T-helper 2 cell treated with Interferon-gamma antibody and Interleukin-4, amounts not matched to agents 5 μg/mL and 100 μg/mL, for 36 hours (primary cell): ENCODE results near the gene FOXM1.
"Not testable (repeated sequence)": the region's sequence is repeated elsewhere in the genome, so short reads cannot be mapped to it uniquely, and the experiment has no call there.

Experiments used
- DNase-seq: peaks from one replicate; pipeline ENCODE4 v3.0.0; 2021; ENCODE audit warnings: low spot score
- H3K27ac Mint-ChIP-seq: one replicate; pipeline ENCODE4 v1.8.0; 2021; ENCODE audit warnings: mild to moderate bottlenecking, mixed read lengths
- H3K27me3 Mint-ChIP-seq: one replicate; pipeline ENCODE4 v1.8.0; 2021; ENCODE audit warnings: low read depth, mixed read lengths
- H3K36me3 Mint-ChIP-seq: one replicate; pipeline ENCODE4 v1.8.0; 2021; ENCODE audit warnings: low read depth, mixed read lengths
- H3K4me1 Mint-ChIP-seq: one replicate; pipeline ENCODE4 v1.8.0; 2021; ENCODE audit warnings: low read depth, mixed read lengths
- H3K4me3 Mint-ChIP-seq: one replicate; pipeline ENCODE4 v1.8.0; 2022; ENCODE audit warnings: mild to moderate bottlenecking, moderate library complexity, mixed read lengths
- H3K9me3 Mint-ChIP-seq: one replicate; pipeline ENCODE4 v1.8.0; 2021; ENCODE audit warnings: mixed read lengths

Gene FOXM1

GRCh38 chr12:2893007-2893406, 16.0 kb upstream of the FOXM1 start:
- peaks cover 18% of the 10 kb centered on the region for H3K4me1 Mint-ChIP-seq
- no peak overlapping the region for H3K27ac Mint-ChIP-seq

GRCh38 chr12:2892246-2892645, 15.3 kb upstream of the FOXM1 start:
- Mint-ChIP-seq H3K36me3 (peaks cover 21% of the 10 kb centered on the region), H3K27ac (no peak overlapping the region), H3K4me3 (peak overlapping the region; percentile 38), H3K4me1 (peaks cover 18% of the 10 kb centered on the region), H3K27me3 (peaks cover 4% of the 10 kb centered on the region), H3K9me3 (no peaks in the 10 kb centered on the region)
- DNase-seq, result no peak

More at GRCh38 chr12:2893007-2893406, 16.0 kb upstream of the FOXM1 start:
- H3K4me3 Mint-ChIP-seq, result peak overlapping the region; percentile 52
- no peaks in the 10 kb centered on the region for H3K9me3 Mint-ChIP-seq
- H3K27me3 Mint-ChIP-seq, result peaks cover 4% of the 10 kb centered on the region
- no peak for DNase-seq
- H3K36me3 Mint-ChIP-seq, result peaks cover 16% of the 10 kb centered on the region

- Mint-ChIP-seq H3K4me3 (peak overlapping the region; percentile 93), H3K27ac (no peak overlapping the region)
- peak; percentile 6 for DNase-seq
Observed at GRCh38 chr12:2891240-2892053, 14.5 kb upstream of the FOXM1 start.

DNA sequence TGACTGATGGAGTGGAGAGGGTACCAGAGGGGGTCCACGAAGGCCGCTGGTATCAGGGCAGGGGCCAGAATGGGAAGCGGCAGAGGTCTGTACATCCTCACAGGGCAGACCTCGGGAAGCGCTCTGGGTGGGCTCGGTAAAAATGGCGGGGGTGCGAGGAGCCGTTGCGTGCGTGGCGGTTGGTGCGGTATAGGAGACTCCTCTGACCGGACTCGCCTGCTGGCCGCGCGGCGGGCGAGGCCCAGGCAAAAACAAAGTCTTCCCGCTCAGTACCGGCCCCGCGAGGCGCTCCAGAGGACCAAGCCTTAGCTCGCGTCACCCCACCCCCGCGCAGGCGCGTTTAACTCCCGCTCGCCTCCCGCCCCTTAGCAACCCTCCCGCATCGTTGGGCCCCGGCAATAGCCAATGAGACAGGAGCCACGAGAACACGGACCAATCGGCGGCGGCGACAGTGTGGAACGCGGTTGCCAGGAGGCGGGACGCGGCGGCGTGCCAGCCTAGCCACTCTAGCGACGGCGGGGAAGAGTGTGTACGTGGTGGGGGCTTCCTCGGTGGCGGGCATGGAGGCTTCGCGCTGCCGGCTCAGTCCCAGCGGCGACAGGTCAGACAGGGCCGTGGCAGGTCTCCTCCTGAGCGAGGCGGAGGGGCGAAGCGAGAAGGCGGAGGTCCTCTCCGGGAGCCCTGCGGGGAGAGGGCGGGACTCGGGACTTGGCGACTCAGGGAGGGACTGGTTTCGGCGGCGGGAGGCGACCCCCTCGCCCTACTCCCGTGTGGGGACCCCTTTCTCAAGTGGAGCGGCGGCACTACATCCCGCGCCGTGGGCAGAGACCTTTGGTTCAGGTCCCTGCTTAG, 13.6 kb upstream of the FOXM1 start, which contains the start of gene TULP3:
Gene TULP3, plus strand, starts transcription at position 504 of the 852 bp plus-strand sequence. Its CDS starts 57 bp downstream, at position 561.
- Mint-ChIP-seq H3K36me3 (peaks cover 27% of the 10 kb centered on the region), H3K27me3 (peaks cover 4% of the 10 kb centered on the region), H3K9me3 (no peaks in the 10 kb centered on the region), H3K27ac (peak within 1 kb of the TSS; percentile 95), H3K4me3 (peak within 1 kb of the TSS; percentile 93), H3K4me1 (peaks cover 18% of the 10 kb centered on the region)
- peak; percentile 96 for DNase-seq

More at GRCh38 chr12:2891240-2892053, 14.5 kb upstream of the FOXM1 start:
- peaks cover 18% of the 10 kb centered on the region for H3K4me1 Mint-ChIP-seq
- peaks cover 21% of the 10 kb centered on the region for H3K36me3 Mint-ChIP-seq
- no peaks in the 10 kb centered on the region for H3K9me3 Mint-ChIP-seq
- peaks cover 4% of the 10 kb centered on the region for H3K27me3 Mint-ChIP-seq

GRCh38 chr12:2890001-2890387, 13.0 kb upstream of the FOXM1 start:
- no peaks in the 10 kb centered on the region for H3K9me3 Mint-ChIP-seq
- H3K36me3 Mint-ChIP-seq, result peaks cover 29% of the 10 kb centered on the region
- peak overlapping the region; percentile 95 for H3K27ac Mint-ChIP-seq
- H3K4me1 Mint-ChIP-seq, result peaks cover 16% of the 10 kb centered on the region
- peaks cover 4% of the 10 kb centered on the region for H3K27me3 Mint-ChIP-seq
- no peak for DNase-seq
- H3K4me3 Mint-ChIP-seq, result peak overlapping the region; percentile 93

GRCh38 chr12:2886768-2887450, 9.9 kb upstream of the FOXM1 start:
- H3K36me3 Mint-ChIP-seq, result peaks cover 38% of the 10 kb centered on the region
- H3K27ac Mint-ChIP-seq, result no peak overlapping the region
- H3K27me3 Mint-ChIP-seq, result peaks cover 2% of the 10 kb centered on the region
- peaks cover 22% of the 10 kb centered on the region for H3K4me1 Mint-ChIP-seq
- DNase-seq, result no peak
- H3K4me3 Mint-ChIP-seq, result no peak overlapping the region
- H3K9me3 Mint-ChIP-seq, result no peaks in the 10 kb centered on the region

DNA sequence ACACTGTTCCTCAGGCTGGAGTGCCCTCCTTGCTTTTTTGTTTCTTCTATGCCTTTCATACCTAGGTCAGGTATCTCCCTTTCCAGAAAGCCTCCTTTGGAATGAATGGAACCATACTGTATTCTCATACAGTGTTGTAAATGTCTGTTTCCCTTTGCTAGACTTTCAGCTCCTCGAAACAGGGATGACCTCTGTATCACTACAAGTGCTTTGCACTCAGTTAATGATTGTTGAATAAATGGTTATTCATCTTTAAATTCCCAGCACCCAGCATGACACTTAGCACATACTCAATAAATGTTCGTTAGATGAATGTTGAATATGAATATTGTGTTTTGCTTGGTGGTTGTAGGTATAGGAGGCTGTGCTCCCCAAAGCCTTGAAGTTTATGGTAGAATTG, 7.8 kb upstream of the FOXM1 start:
- Mint-ChIP-seq H3K27ac (peak overlapping the region; percentile 52), H3K4me3 (no peak overlapping the region), H3K36me3 (peaks cover 43% of the 10 kb centered on the region), H3K9me3 (no peaks in the 10 kb centered on the region), H3K27me3 (no peaks in the 10 kb centered on the region), H3K4me1 (peaks cover 16% of the 10 kb centered on the region)
- DNase-seq, result no peak

- Mint-ChIP-seq H3K36me3 (peaks cover 41% of the 10 kb centered on the region), H3K4me1 (peaks cover 34% of the 10 kb centered on the region), H3K27me3 (no peaks in the 10 kb centered on the region), H3K9me3 (no peaks in the 10 kb centered on the region), H3K4me3 (peak overlapping the region; percentile 91), H3K27ac (peak overlapping the region; percentile 86)
- DNase-seq, result no peak
Observed at GRCh38 chr12:2879853-2880252, 2.9 kb upstream of the FOXM1 start.

DNA sequence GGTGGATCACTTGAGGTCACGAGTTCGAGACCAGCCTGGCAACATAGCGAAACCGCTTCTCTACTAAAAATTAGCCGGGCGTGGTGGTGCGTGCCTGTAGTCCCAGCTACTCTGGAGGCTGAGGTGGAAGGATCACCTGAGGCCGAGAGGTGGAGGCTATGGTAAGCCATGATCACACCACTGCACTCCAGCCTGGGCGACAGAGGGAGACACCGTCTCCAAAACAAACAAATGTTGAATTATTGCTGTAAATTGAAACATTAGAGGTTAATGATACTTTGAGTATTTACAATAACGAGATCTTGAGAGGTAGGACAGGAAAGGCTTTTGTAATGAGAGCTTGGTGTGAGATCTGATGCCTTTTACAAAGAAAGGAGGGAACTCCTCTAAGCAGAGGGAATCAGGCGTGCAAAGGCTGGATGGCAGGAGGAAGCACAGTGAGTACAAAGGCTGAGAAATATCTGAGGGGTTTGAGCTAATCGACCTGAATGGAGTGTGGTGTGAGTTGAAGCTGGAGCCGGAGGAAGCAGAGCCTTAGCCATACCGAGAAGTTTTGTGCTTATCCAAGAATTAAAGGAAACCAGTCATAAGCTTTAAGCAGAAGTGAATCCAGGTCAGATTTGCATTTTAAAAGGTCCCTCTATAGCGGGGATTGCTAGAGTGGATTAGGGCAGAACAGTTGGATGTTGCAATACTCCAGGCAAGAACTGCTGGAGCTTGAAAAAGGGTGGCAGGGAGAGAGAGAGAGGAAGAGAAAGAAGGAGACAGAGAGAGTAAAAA, 1.2 kb upstream of the FOXM1 start:
- Mint-ChIP-seq H3K27me3 (no peaks in the 10 kb centered on the region), H3K27ac (peak overlapping the region; percentile 99), H3K4me1 (peaks cover 37% of the 10 kb centered on the region), H3K4me3 (peak overlapping the region; percentile 91), H3K9me3 (no peaks in the 10 kb centered on the region), H3K36me3 (peaks cover 47% of the 10 kb centered on the region)
- no peak for DNase-seq

GRCh38 chr12:2876431-2877046, 435 bp downstream of the FOXM1 start:
- Mint-ChIP-seq H3K27ac (peak overlapping the region; percentile 94), H3K36me3 (peaks cover 53% of the 10 kb centered on the region), H3K4me3 (peak overlapping the region; percentile 92), H3K27me3 (no peaks in the 10 kb centered on the region), H3K4me1 (peaks cover 34% of the 10 kb centered on the region), H3K9me3 (no peaks in the 10 kb centered on the region)
- DNase-seq, result peak; percentile 23

DNA sequence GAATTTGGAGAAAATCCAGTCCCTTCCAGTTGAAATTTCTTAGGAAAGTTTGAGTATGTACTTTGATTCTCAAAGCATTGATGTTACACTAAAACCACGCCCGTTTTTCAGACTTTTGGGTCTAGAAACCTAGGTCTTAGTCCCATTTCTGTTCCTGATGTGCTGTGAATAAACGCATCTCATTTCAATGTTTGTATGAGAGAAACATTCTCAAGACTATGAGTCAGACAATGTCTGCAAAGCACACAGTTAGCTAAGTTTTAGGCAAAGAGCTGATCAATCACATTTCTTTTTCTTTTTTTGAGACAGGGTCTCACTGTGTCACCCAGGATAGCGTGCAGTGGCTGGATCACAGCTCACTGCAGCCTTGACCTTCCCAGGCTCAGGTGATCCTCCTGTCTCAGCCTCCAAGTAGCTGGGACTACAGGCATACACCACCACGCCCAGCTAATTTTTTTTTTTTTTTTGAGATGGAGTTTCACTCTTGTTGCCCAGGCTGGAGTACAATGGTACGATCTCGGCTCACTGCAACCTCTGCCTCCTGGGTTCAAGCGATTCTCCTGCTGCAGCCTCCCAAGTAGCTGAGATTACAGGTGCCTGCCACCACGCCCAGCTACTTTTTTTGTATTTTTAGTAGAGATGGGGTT, 7.9 kb downstream of the FOXM1 start:
- DNase-seq, H3K4me1 Mint-ChIP-seq, H3K27me3 Mint-ChIP-seq, H3K27ac Mint-ChIP-seq, H3K9me3 Mint-ChIP-seq, H3K4me3 Mint-ChIP-seq: not testable (repeated sequence)
- peaks cover 58% of the 10 kb centered on the region for H3K36me3 Mint-ChIP-seq

- Mint-ChIP-seq H3K36me3 (peaks cover 62% of the 10 kb centered on the region), H3K4me3 (no peak overlapping the region), H3K9me3 (no peaks in the 10 kb centered on the region), H3K27ac (no peak overlapping the region), H3K27me3 (no peaks in the 10 kb centered on the region), H3K4me1 (peaks cover 5% of the 10 kb centered on the region)
- no peak for DNase-seq
Observed at GRCh38 chr12:2864198-2864597, 12.8 kb downstream of the FOXM1 start.
